Memory B cell (primary cell): ENCODE measurements around the gene GOLPH3.
"Not testable (repeated sequence)": the region's sequence is repeated elsewhere in the genome, so short reads cannot be mapped to it uniquely, and the experiment has no call there.

ENCODE experiments used
- ATAC-seq: fragments of 150-1000 bp; cut with Tn5 transposase; 2 replicates; pipeline ENCODE4 v1.10.0; 2021; ENCODE audit warnings: low read depth, mild to moderate bottlenecking, moderate library complexity
- DNase-seq, 2 donors: peaks; one replicate each; pipeline ENCODE4 v3.0.0; 2022; ENCODE audit warnings: low spot score in 2 of 2
- H3K27ac Mint-ChIP-seq: one replicate; pipeline ENCODE4 v1.8.0; 2022; ENCODE audit warnings: mild to moderate bottlenecking, moderate library complexity, mixed read lengths
- H3K27me3 Mint-ChIP-seq: one replicate; pipeline ENCODE4 v1.8.0; 2022; ENCODE audit warnings: mixed read lengths
- H3K36me3 Mint-ChIP-seq: one replicate; pipeline ENCODE4 v1.8.0; 2022; ENCODE audit warnings: mild to moderate bottlenecking, mixed read lengths
- H3K4me1 Mint-ChIP-seq: one replicate; pipeline ENCODE4 v1.8.0; 2022; ENCODE audit warnings: mixed read lengths
- H3K4me3 Mint-ChIP-seq: one replicate; pipeline ENCODE4 v1.8.0; 2022; ENCODE audit warnings: mild to moderate bottlenecking, moderate library complexity, mixed read lengths
- H3K9me3 Mint-ChIP-seq: one replicate; pipeline ENCODE4 v1.8.0; 2022; ENCODE audit warnings: mixed read lengths

GOLPH3 gene

DNA sequence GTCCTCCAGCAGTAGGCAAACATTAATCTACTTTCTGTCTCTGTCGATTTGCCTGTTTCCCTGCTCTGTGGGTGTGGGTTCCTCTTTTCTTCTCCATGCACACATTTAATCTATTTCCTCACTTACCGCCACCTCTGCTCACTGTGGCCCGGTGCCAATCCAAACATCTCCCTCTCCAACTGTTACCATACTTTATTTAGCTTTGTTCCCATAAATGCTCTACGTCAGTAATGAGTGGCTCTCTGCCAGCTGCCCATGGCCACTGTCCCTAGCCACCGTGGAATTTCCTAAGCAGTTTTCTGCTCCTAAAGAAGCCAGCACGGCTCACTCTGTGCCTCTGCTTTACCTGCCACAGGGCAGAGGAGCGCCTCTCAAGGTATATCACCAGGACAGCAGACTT lies 19.5 kb upstream of the GOLPH3 start:
- peak overlapping the region; percentile 9 for H3K27ac Mint-ChIP-seq
- H3K36me3 Mint-ChIP-seq = no peaks in the 10 kb centered on the region
- no peaks in the 10 kb centered on the region for H3K9me3 Mint-ChIP-seq
- peak in 1 of 2 donors; percentile 25 for DNase-seq
- peak overlapping the region; percentile 64 for H3K4me3 Mint-ChIP-seq
- peak; percentile 97 for ATAC-seq
- peaks cover 3% of the 10 kb centered on the region for H3K27me3 Mint-ChIP-seq
- H3K4me1 Mint-ChIP-seq = peaks cover 10% of the 10 kb centered on the region

DNA sequence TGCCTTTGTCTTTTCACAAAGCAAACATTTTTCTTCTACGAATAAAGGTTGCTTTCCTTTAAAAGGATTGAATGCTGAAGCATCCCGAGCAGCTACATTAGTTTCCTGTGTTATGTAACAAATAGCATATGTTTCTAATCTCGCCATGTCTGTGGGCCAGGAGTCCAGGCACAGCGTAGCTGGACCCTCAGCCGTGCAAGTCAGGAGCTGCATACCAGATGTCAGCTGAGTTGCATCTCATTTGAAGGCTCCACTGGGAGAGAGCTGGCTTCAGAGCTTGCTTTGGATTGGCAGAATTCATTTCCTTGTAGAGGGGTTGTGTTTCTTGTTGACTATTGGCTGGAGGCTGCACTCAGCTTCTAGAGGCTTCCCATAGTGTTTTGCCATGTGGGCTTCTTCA lies 16.0 kb upstream of the GOLPH3 start:
- ATAC-seq = no peak
- no peak overlapping the region for H3K4me3 Mint-ChIP-seq
- no peak overlapping the region for H3K27ac Mint-ChIP-seq
- H3K27me3 Mint-ChIP-seq = no peaks in the 10 kb centered on the region
- no peaks in the 10 kb centered on the region for H3K9me3 Mint-ChIP-seq
- peaks cover 10% of the 10 kb centered on the region for H3K4me1 Mint-ChIP-seq
- no peak for DNase-seq
- no peaks in the 10 kb centered on the region for H3K36me3 Mint-ChIP-seq

DNA sequence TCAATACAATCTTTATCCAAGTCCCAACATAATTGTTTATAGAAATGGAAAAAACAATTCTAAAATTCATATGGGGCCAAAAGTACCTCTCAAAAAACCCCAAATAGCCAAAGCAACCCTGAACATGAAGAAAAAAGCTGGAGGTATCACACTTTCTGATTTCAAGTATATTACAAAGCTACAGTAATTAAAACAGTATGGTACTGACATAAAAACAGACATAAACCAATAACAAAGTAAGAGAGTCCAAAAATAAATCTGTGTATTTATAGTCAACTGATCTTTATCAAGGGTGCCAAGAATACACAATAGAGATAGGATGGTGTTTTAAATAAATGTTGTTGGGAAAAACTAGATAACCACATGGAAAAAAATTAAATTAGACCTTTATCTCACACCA lies 13.6 kb upstream of the GOLPH3 start:
- no peaks in the 10 kb centered on the region for H3K27me3 Mint-ChIP-seq
- no peak overlapping the region for H3K27ac Mint-ChIP-seq

DNA sequence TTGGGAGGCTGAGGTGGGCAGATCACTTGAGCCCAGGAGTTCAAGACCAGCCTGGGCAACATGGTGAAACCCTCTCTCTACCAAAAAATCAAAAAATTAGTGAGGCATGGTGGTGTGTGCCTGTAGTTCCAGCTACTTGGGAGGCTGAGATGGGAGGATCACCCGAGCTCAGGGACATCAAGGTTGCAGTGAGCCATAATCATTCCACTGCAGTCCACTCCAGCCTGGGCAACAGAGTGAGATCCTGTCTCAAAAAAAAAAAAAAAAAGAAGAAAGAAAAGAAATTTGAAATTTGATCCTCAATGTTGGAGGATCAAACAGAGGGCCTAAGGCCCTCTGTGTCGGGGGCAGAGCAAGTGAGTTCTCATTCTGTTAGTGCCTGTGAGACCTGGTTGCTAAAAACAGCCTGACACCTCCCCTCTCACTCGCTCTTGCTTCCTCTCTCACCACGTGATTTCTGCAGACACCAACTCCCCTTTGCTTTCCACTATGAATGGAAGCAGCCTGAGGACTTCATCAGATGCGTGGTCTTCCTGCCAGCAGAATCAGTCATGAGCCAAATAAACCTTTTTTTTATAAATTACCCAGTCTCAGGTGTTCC lies 8.4 kb upstream of the GOLPH3 start:
- no peak for DNase-seq
- Mint-ChIP-seq H3K27ac (no peak overlapping the region), H3K27me3 (no peaks in the 10 kb centered on the region)

More for the DNA sequence above, 13.6 kb upstream of the GOLPH3 start:
- Mint-ChIP-seq H3K4me1 (peaks cover 8% of the 10 kb centered on the region), H3K9me3 (no peaks in the 10 kb centered on the region), H3K4me3 (no peak overlapping the region), H3K36me3 (no peaks in the 10 kb centered on the region)
- ATAC-seq = no peak
- DNase-seq = no peak

DNA sequence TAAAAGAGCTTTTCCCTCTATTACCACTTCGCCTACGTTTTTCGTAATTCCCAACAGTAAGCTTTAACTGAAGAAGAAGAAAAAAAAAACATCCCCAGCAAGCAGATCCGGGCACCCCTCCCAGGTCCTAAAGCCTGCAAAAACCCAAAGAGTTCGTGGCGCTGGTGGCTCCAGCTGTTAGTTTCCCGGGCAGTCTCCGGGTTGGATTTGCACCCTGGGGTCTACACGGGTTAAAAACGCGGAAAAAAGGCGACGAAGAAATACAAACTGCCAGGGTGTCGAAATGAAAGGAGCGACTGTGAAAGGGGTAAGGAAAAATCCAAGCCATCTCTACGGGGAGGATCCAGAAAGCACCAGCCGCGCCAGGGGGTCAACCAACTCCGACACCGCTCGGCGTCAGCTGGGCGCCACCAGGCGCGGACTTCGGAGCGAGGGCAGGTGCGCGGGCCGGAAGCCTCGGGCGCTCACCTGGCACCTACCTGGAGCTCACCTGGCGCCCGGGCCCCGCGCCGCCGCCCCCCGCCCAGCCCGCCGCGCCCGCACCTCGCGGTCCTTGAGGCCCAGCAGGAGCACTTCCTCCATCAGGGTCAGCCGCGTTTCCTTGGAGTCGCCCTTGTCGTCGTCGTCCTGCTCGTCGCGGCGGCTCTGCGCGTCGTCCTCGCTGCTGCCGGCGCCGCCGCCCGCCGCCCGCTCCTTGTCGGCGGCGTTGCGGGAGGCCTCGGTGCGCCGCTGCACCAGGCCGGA lies 680 bp downstream of the GOLPH3 start:
- H3K36me3 Mint-ChIP-seq = peaks cover 10% of the 10 kb centered on the region
- peak; percentile 21 for ATAC-seq
- peaks cover 23% of the 10 kb centered on the region for H3K4me1 Mint-ChIP-seq
- H3K4me3 Mint-ChIP-seq = peak overlapping the region; percentile 98
- H3K9me3 Mint-ChIP-seq = no peaks in the 10 kb centered on the region
- H3K27me3 Mint-ChIP-seq = no peaks in the 10 kb centered on the region
- no peak for DNase-seq
- peak overlapping the region; percentile 96 for H3K27ac Mint-ChIP-seq

More for the DNA sequence above, 8.4 kb upstream of the GOLPH3 start:
- H3K9me3 Mint-ChIP-seq = no peaks in the 10 kb centered on the region
- H3K4me1 Mint-ChIP-seq = peaks cover 9% of the 10 kb centered on the region
- no peaks in the 10 kb centered on the region for H3K36me3 Mint-ChIP-seq
- ATAC-seq = peak; percentile 76
- H3K4me3 Mint-ChIP-seq = no peak overlapping the region

DNA sequence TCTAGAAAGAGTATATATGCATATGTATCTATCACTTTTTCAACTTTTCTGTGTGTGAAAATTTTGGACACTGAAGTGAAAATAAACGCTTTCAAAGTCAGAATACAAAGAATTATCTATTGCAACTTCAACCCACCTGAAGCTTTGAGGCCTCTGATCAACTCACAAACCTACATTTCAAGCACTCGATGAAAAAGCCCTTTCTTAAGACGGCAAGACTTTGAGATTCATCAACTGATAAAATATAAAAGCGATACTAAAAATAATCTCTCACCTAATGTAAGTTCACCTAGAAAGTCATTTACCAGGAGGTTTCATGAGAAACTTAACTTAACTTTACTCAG lies 1.2 kb downstream of the GOLPH3 start:
- H3K27ac Mint-ChIP-seq = peak overlapping the region; percentile 96
- peak overlapping the region; percentile 98 for H3K4me3 Mint-ChIP-seq
- peaks cover 26% of the 10 kb centered on the region for H3K4me1 Mint-ChIP-seq
- ATAC-seq (no peak), DNase-seq (no peak)
- no peaks in the 10 kb centered on the region for H3K9me3 Mint-ChIP-seq
- peaks cover 13% of the 10 kb centered on the region for H3K36me3 Mint-ChIP-seq
- H3K27me3 Mint-ChIP-seq = no peaks in the 10 kb centered on the region

DNA sequence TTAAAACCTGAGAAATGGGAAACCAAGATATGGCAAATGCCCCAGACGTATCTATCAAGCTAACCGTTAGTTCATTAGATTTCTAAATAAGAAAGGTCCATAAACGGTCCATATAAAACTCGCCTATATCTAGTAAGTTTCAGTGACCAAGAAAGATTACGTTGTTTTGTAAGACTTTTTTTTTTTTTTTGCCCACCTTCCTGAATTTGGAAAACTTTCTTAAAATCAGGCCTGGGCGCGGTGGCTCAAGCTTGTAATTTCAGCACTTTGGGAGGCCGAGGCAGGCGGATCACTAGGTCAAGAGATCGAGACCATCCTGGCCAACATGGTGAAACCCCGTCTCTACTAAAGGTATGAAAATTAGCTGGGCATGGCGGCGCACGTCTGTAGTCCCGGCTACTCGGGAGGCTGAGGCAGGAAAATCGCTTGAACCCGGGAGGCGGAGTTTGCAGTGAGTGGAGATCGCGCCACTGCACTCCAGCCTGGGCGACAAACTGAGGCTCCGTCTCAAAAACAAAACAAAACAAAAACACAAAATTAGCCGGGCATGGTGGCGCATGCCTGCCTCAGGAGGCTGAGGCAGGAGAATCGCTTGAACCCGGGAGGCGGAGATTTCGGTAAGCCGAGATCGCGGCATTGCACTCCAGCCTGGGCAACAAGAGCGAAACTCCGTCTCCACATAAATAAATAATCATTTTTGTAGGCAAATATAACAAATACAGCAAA lies 1.8 kb downstream of the GOLPH3 start:
- DNase-seq, H3K27me3 Mint-ChIP-seq, H3K9me3 Mint-ChIP-seq, ATAC-seq: not testable (repeated sequence)
- peak overlapping the region; percentile 96 for H3K27ac Mint-ChIP-seq
- peaks cover 26% of the 10 kb centered on the region for H3K4me1 Mint-ChIP-seq
- peaks cover 13% of the 10 kb centered on the region for H3K36me3 Mint-ChIP-seq
- H3K4me3 Mint-ChIP-seq = peak overlapping the region; percentile 98

DNA sequence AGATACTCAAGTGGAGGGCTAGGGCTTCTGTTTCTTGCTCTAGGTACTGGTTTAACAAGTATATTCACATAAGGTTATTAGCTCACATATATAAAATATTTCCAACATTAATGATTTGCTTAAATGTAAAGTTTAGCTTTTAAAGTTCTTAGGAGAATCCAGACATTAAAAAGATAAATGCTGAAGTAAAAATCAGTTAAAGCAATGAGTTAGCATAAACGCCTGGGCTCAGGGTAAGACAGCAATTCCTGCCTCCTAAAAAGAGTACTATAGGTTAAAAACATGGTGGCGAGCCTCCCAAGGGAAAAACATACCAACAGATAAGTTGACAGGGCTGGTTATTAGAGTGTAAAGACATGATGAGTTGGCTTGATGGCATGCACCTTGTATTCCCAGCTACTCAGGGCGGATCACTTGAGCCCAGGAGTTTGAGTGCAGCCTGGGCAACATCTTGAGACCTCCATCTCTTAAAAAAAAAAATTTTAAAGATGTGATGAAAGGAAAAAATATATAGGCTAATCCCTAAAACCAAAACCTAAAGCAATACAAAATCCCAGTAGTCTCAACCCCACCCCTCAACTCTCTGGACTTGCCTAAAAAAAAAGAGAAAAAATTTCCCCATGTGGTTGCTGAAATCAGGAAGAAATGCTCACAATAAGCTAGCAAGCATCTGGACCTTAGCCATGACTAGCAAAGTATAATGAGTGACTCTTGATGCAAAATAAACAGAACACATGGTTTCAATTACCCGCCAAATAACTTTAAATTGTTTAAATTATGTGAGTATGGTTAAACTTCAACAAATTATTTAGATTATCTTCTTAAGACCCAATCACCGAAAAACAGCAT lies 3.6 kb downstream of the GOLPH3 start:
- H3K36me3 Mint-ChIP-seq = peaks cover 13% of the 10 kb centered on the region
- ATAC-seq (no peak), DNase-seq (no peak)
- H3K9me3 Mint-ChIP-seq = no peaks in the 10 kb centered on the region
- peaks cover 22% of the 10 kb centered on the region for H3K4me1 Mint-ChIP-seq
- no peak overlapping the region for H3K4me3 Mint-ChIP-seq
- H3K27ac Mint-ChIP-seq = no peak overlapping the region
- no peaks in the 10 kb centered on the region for H3K27me3 Mint-ChIP-seq

DNA sequence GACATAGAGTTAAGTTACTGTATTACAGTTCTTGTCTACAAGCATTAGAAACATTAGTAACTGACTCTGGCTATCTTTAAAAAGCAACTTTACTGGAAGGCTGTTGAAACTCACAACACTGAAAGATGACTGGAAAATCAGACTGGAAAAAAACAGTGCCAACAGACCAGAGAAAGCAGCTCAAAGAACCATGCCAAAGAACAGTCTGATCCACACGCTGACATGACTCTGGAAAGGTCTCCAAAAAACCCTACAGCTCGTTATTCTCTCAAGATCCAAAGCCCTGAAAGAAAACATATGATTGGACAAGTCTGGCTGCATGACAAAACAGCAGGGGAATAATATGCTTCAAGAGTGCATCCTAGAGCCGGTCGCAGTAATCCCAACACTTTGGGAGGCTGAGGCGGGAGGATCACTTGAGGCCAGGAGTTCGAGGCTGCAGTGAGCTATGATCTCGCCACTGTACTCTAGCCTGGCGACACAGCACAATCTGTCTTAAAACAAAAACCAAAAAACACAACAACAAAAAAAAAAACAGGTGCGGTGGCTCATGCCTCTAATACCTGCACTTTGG lies 5.6 kb downstream of the GOLPH3 start:
- no peak overlapping the region for H3K27ac Mint-ChIP-seq
- ATAC-seq = no peak

DNA sequence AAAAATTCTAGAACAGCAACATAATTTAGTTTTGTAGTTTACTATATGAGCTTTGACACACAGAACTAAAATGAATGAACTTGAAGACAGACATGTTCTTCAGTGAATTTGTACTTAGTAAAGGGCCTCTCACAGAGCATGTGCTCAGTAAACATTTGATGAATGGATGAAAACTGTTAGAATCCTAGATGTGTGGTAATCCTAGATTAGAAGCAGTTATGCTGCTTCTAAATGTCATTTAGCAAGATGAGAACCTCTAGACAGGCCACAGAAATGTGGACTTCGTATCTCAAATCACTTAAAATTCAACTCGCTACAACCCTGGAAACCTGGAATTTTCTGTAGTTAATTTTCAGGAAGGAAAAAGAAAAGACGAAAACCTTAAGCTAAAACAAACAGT lies 8.5 kb downstream of the GOLPH3 start:
- peaks cover 18% of the 10 kb centered on the region for H3K36me3 Mint-ChIP-seq
- H3K4me3 Mint-ChIP-seq = no peak overlapping the region
- ATAC-seq (no peak), DNase-seq (no peak)
- no peaks in the 10 kb centered on the region for H3K27me3 Mint-ChIP-seq
- peaks cover 25% of the 10 kb centered on the region for H3K4me1 Mint-ChIP-seq
- no peaks in the 10 kb centered on the region for H3K9me3 Mint-ChIP-seq
- peak overlapping the region; percentile 17 for H3K27ac Mint-ChIP-seq

More for the DNA sequence above, 5.6 kb downstream of the GOLPH3 start:
- Mint-ChIP-seq H3K36me3 (peaks cover 13% of the 10 kb centered on the region), H3K4me1 (peaks cover 23% of the 10 kb centered on the region), H3K27me3 (no peaks in the 10 kb centered on the region), H3K9me3 (no peaks in the 10 kb centered on the region), H3K4me3 (no peak overlapping the region)
- no peak for DNase-seq

DNA sequence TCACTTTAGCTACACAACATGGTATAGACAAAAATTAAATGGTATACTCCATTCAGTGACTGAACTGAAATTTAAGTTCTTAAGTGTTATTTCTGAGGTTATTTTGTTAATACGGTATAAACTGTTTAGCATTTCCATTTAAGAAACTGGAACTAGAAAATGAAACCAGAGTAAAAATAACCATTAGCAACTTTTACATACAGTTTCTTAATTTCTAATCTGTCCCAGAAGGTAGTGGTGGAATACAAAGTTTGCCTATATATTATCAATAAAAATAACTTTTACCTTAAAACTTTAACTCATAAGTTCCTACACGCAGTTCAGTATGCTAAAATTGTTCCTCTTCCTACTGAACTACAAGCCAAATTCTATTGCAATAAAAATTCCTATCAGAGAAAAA lies 10.3 kb downstream of the GOLPH3 start:
- H3K4me3 Mint-ChIP-seq = peak overlapping the region; percentile 43
- H3K36me3 Mint-ChIP-seq = peaks cover 13% of the 10 kb centered on the region
- peak; percentile 29 for ATAC-seq
- H3K9me3 Mint-ChIP-seq = no peaks in the 10 kb centered on the region
- no peaks in the 10 kb centered on the region for H3K27me3 Mint-ChIP-seq
- H3K4me1 Mint-ChIP-seq = peaks cover 12% of the 10 kb centered on the region
- H3K27ac Mint-ChIP-seq = peak overlapping the region; percentile 74
- DNase-seq = no peak

DNA sequence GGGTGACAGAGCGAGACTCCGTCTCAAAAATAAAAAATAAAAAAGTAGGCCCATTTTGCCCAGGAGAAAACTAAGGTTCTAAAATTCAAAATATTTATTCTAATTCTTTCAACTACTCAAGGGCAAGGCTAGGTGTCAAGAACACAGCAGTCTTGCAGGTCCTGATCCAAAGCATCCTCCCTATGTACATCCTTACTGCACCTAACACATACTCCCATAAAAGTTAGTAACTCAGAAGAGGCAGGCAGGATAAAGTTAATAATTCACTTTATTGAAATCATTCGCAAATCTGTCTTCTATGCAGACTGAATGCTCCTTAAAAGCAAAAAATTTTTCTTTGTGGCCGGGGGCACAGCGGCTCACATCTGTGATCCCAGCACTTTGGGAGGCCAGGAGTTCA lies 11.1 kb downstream of the GOLPH3 start:
- H3K4me3 Mint-ChIP-seq = no peak overlapping the region
- H3K9me3 Mint-ChIP-seq = no peaks in the 10 kb centered on the region
- peaks cover 9% of the 10 kb centered on the region for H3K4me1 Mint-ChIP-seq
- no peak overlapping the region for H3K27ac Mint-ChIP-seq
- H3K27me3 Mint-ChIP-seq = no peaks in the 10 kb centered on the region
- ATAC-seq (no peak), DNase-seq (no peak)
- peaks cover 7% of the 10 kb centered on the region for H3K36me3 Mint-ChIP-seq

DNA sequence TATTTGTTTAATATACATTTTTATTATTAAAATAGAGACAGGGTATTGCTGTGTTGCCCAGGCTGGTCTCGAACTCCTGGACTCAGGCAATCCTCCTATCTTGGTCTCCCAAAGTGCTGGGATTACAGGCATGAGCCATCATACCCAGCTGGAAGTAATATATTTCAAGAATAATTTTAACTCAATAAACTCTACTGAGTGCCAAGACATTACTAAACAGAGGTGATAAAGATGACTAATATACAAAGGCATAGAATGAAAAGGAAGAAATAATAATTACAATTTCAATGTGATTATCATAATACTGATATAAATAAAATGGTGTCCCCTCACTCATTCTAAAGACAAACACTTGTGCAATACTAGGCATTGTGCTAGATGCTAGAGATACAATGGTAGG lies 13.9 kb downstream of the GOLPH3 start:
- peaks cover 12% of the 10 kb centered on the region for H3K4me1 Mint-ChIP-seq
- no peak for DNase-seq
- H3K27ac Mint-ChIP-seq = no peak overlapping the region
- no peaks in the 10 kb centered on the region for H3K9me3 Mint-ChIP-seq
- H3K27me3 Mint-ChIP-seq = no peaks in the 10 kb centered on the region
- ATAC-seq = no peak
- no peak overlapping the region for H3K4me3 Mint-ChIP-seq
- H3K36me3 Mint-ChIP-seq = peaks cover 7% of the 10 kb centered on the region
